Heart right ventricle (tissue), 16 donors: Measurements from ENCODE around the gene RNASE2. TPM values are rescaled to one million over a fixed set of nuclear protein-coding genes. Genes with fewer than 3 reads are reported as not detected.
"Not testable (repeated sequence)": the region's sequence is repeated elsewhere in the genome, so short reads cannot be mapped to it uniquely, and the experiment has no call there.

ENCODE experiments used
- ATAC-seq, 8 donors: fragments of 200-7000 bp; cut with Tn5 transposase; one replicate each; pipeline ENCODE4 v1.9.1; 2020; ENCODE audit warnings: mild to moderate bottlenecking in 8 of 8, moderate library complexity in 8 of 8, moderate number of reproducible peaks in 1 of 8
- DNase-seq, 2 donors: peaks; one replicate each; pipeline ENCODE4 v3.0.0-alpha.2; 2020
- H3K27ac ChIP-seq, 10 donors: fragments of 200-600 bp; sonication (generic) in 2 of 10; one replicate each; pipeline versions ENCODE4 v1.5.0 to v1.8.0; 2020 to 2022; ENCODE audit warnings: mild to moderate bottlenecking in 3 of 10
- H3K27me3 ChIP-seq, 7 donors: fragments of 200-600 bp; one replicate each; pipeline ENCODE4 v1.8.0; 2021 to 2022; ENCODE audit warnings: mild to moderate bottlenecking in 2 of 7
- H3K36me3 ChIP-seq, 9 donors: fragments of 200-600 bp; sonication (generic) in 1 of 9; one replicate each; pipeline versions ENCODE4 v1.5.0 to v1.8.0; 2020 to 2022; ENCODE audit warnings: mild to moderate bottlenecking in 2 of 9
- H3K4me1 ChIP-seq, 9 donors: fragments of 200-600 bp; sonication (generic) in 1 of 9; one replicate each; pipeline versions ENCODE4 v1.5.0 to v1.8.0; 2020 to 2022; ENCODE audit warnings: mild to moderate bottlenecking in 4 of 9
- H3K4me3 ChIP-seq, 10 donors: fragments of 200-600 bp; sonication (generic) in 2 of 10; one replicate each; pipeline versions ENCODE4 v1.5.0 to v1.8.0; 2020 to 2022; ENCODE audit warnings: mild to moderate bottlenecking in 7 of 10, moderate library complexity in 2 of 10
- H3K9me3 ChIP-seq, 11 donors: fragments of 200-600 bp in 10 of 11; sonication (generic) in 2 of 11; one replicate each; pipeline versions ENCODE4 v1.5.0 to v1.8.0; 2013 to 2022; ENCODE audit warnings: mild to moderate bottlenecking in 2 of 11, control low read depth in 1 of 11, moderate library complexity in 1 of 11
- WGBS, 2 donors: extraction: QIAGEN DNeasy Blood & Tissue Kit; methylation state at CpG; one replicate each; pipeline ENCODE4 v1.1.7; 2013; ENCODE audit warnings: inconsistent platforms in 1 of 2; 5-methylcytosine and 5-hydroxymethylcytosine counted together
- intact Hi-C, 10 donors: fragments of 100-400 bp; cut with DNase I; formaldehyde crosslinking; loops; one replicate each; pipeline versions ENCODE4 v1.11.1 to v1.14.2; 2022
- long read RNA-seq, 3 donors: library from polyadenylated mRNA; unstranded; transcript quantifications; one replicate each; pipeline ENCODE4 v2.0.0, GENCODE V29; 2020 to 2021
- polyA plus RNA-seq, 2 donors: library from polyadenylated mRNA; stranded (reverse); fragments of 200-250 nt; gene quantifications; one replicate each; pipeline ENCODE4 v1.2.3, GENCODE V29; 2013
- total RNA-seq, 10 donors: library from RNA; stranded (reverse); fragmentation: NEBNext Ultra II Directional in 3 of 10; extraction: Animal tissue kit (Norgen Biotek cat#: 25700) in 3 of 10; gene quantifications; one replicate each; pipeline versions ENCODE4 v1.2.1 to v1.2.4, GENCODE V29; 2021 to 2023
- TF ChIP-seq, protein P1 (sequence below), 9 donors: fragments of 200-600 bp; sonication (generic) in 2 of 9; IDR thresholded peaks; one replicate each; pipeline versions ENCODE4 v1.5.0 to v1.8.0; 2021 to 2022; ENCODE audit warnings: antibody characterized with exemption in 9 of 9, mild to moderate bottlenecking in 5 of 9, moderate library complexity in 1 of 9
- donor health status: Arrhythmogenic right ventricular cardiomyopathy.
- donor health status: ischemic (EF 13 %, LVEDD 7.1; RV severe dilation, severe dysfunction).
- donor health status: healthy with polysubstance abuse.
- donor health status: DM: no; HTN: yes; CAD: no.
- donor health status: DM: no; HTN: no; CAD: no.
- donor health status: ischemic (EF 25% LVEDD 6.9; RV normal size, moderate dysfunction).
- donor health status: ischemic (EF 25% LVEDD 5.7; RV mildly dilated, moderate dysfunction).
- donor health status: healthy.
- donor health status: DM: yes; HTN: yes; CAD: no.
- donor health status: Ischemic cardiomyopathy.
- donor health status: ischemic (EF 35%, LVEDD 5.7; RV mildly dilated, moderate dysfunction).
- donor health status: nonischemic (EF 11% LVEDD 7.7; RV severe dilation, severe dysfunction).
- donor health status: DM: yes; HTN: yes; CAD: no.
- donor health status: PGD.
- donor health status: ischemic (EF 29% LVEDD 5.4; RV normal size, mild dysfunction).
- donor health status: nonischemic (EF 23%, LVEDD 6.1; RV moderate dilation, normal function).

RNASE2 gene
- total RNA-seq = 1 to 10 TPM in 4 of 10 donors, not detected in 6; 1.2 to 7.8 (median 4.4) TPM
- 1 to 10 TPM; 2.9 to 4.4 TPM for polyA plus RNA-seq
- long read RNA-seq, donor 1, partial matches to known transcripts = 0 of 1 reads
- long read RNA-seq, donor 1, other reads (novel, unspliced or antisense) = 0 of 1 reads
- long read RNA-seq, donor 2 = 0 reads
- long read RNA-seq, donor 3 = 0 reads

DNA sequence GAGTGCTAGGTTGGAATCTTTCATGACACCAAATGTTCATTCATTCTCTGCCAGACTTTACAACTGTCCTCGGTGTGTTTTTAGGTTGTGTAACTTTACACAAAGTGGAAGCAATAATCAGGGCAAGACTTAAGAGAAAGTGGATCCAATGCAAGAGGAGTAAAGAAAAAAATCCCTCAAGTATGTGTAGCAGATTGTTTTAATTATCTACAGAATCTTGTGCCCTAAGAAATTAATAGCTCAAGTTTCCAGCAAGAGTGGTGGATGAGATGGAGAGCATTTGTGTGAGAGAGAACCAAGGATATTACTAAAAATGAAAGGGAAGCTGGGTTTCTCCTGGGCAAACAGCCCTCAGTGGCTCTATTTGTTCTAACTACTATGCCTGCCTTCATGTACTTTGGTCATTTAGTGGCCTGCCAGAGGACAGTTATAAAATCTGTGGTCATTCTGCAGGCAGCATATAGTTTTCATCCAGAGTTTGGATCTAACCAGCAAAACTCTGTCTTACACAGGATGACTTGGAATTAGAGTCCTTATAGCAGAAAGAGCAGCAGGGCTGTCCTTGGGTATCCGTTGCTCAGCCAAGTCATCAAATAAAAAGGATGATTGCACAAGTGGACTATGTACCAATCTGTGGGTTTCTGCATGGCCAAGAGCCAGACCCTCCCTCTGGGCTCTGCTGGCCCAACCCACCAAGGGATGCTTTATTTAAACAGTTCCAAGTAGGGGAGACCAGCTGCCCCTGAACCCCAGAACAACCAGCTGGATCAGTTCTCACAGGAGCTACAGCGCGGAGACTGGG lies at the start of gene RNASE2:
Gene RNASE2 (plus strand): TSS at position 752 of the 802 bp plus-strand sequence. CDS start 285 bp downstream, outside the sequence.
- 76 to 81% methylated on average over 4 of the region's 4 CpGs for WGBS, 2 donors
- intact Hi-C loops, H3K36me3 ChIP-seq, H3K9me3 ChIP-seq: not testable (repeated sequence)
- Histone ChIP-seq H3K27me3 (peaks cover 0 to 14% (median 10%) of the 10 kb centered on the region in 7 donors), H3K4me3 (peak within 1 kb of the TSS in 1 of 10 donors; percentile 23), H3K4me1 (peaks cover 0 to 11% (median 0%) of the 10 kb centered on the region in 9 donors), H3K27ac (peak within 1 kb of the TSS in 1 of 10 donors; percentile 16)
- ATAC-seq (peak in 2 of 8 donors; percentile 17 to 55), DNase-seq (peak in 1 of 2 donors; percentile 18)

- Histone ChIP-seq H3K4me1 (peaks cover 0 to 5% (median 0%) of the 10 kb centered on the region in 9 donors), H3K27ac (no peak overlapping the region), H3K27me3 (peaks cover 0 to 3% (median 0%) of the 10 kb centered on the region in 7 donors), H3K9me3 (no peaks in the 10 kb centered on the region), H3K4me3 (no peak overlapping the region), H3K36me3 (no peaks in the 10 kb centered on the region)
- intact Hi-C loops = no loop called here
- DNase-seq = no peak
- TF ChIP-seq, protein P1, sequence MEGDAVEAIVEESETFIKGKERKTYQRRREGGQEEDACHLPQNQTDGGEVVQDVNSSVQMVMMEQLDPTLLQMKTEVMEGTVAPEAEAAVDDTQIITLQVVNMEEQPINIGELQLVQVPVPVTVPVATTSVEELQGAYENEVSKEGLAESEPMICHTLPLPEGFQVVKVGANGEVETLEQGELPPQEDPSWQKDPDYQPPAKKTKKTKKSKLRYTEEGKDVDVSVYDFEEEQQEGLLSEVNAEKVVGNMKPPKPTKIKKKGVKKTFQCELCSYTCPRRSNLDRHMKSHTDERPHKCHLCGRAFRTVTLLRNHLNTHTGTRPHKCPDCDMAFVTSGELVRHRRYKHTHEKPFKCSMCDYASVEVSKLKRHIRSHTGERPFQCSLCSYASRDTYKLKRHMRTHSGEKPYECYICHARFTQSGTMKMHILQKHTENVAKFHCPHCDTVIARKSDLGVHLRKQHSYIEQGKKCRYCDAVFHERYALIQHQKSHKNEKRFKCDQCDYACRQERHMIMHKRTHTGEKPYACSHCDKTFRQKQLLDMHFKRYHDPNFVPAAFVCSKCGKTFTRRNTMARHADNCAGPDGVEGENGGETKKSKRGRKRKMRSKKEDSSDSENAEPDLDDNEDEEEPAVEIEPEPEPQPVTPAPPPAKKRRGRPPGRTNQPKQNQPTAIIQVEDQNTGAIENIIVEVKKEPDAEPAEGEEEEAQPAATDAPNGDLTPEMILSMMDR (IDR thresholded peaks at IDR 0.05) = no peak
- WGBS, 2 donors = 88 to 94% methylated on average over 2 of the region's 2 CpGs
- ATAC-seq = no peak
Observed at GRCh38 chr14:20905676-20906075, 49.6 kb upstream of the RNASE2 start.

DNA sequence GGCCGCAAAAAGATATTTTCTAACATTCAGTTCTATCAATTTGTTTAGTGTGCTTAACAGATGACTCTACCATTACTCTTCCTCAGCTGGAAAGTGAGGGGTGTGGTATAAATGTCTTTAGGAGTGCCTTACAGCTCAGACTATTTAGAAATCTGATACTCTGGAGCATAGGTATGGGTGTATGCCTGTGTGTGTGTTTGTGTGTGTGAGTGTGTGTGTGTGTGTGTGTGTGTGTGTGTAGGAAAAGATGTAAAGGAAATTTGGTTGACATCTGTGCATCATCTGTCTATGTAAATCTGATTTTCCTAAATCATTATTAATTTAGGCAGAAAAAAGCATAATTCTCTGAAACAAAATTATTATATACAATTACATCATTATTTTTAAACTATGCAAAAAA lies 48.1 kb upstream of the RNASE2 start:
- TF ChIP-seq, protein P1 (IDR thresholded peaks at IDR 0.05) = no peak
- intact Hi-C loops = no loop called here
- DNase-seq (no peak), ATAC-seq (no peak)
- H3K27ac ChIP-seq = no peak overlapping the region
- H3K9me3 ChIP-seq = no peaks in the 10 kb centered on the region
- H3K27me3 ChIP-seq = no peaks in the 10 kb centered on the region
- no peak overlapping the region for H3K4me3 ChIP-seq
- WGBS, 2 donors = 92 to 94% methylated on average over 1 of the region's 1 CpG
- H3K4me1 ChIP-seq = peaks cover 0 to 5% (median 0%) of the 10 kb centered on the region in 9 donors
- H3K36me3 ChIP-seq = no peaks in the 10 kb centered on the region

- H3K9me3 ChIP-seq, intact Hi-C loops, H3K4me1 ChIP-seq, H3K4me3 ChIP-seq, DNase-seq, H3K36me3 ChIP-seq, ATAC-seq, H3K27ac ChIP-seq, H3K27me3 ChIP-seq: not testable (repeated sequence)
- WGBS, 2 donors = 81 to 82% methylated on average over 13 to 14 of the region's 14 CpGs
Observed at GRCh38 chr14:20910822-20911221, 44.5 kb upstream of the RNASE2 start.

GRCh38 chr14:20919038-20919756 lies 36.1 kb upstream of the RNASE2 start:
- intact Hi-C loops, H3K9me3 ChIP-seq, H3K4me1 ChIP-seq, DNase-seq, H3K36me3 ChIP-seq, H3K27ac ChIP-seq, H3K4me3 ChIP-seq: not testable (repeated sequence)
- 74 to 79% methylated on average over 10 to 11 of the region's 11 CpGs for WGBS, 2 donors
- peak in 3 of 8 donors; percentile 30 to 63 (median 44) for ATAC-seq
- peaks cover 0 to 17% (median 5%) of the 10 kb centered on the region in 7 donors for H3K27me3 ChIP-seq

DNA sequence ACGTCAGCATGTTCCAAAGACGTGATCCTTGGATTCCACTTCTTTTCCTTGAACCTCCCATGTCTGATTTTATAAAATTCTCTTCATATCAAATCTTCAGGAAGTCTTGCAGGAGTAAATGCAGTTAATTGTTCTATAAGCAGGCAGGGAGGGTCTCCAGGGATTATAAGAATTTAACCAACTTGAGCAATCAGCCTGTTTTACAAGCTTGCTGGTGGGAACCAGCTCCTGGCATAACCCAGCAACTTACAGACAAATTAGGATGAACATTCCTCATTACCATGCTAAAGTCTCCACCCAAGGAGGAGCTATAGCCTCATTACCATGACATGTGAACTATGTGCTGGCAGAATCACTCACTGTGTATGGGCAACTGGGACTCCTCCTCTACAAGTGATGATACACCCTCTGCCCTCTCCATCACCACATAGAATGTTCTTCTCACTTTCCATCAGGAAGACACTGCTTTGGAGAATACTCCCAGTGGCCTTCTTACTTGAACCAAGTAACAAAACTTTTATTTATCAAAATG lies 31.5 kb upstream of the RNASE2 start:
- 24 to 30% methylated on average over 2 of the region's 2 CpGs for WGBS, 2 donors
- H3K27ac ChIP-seq, intact Hi-C loops, H3K9me3 ChIP-seq, H3K36me3 ChIP-seq, H3K4me3 ChIP-seq, DNase-seq, H3K4me1 ChIP-seq, ATAC-seq: not testable (repeated sequence)
- peaks cover 0 to 17% (median 5%) of the 10 kb centered on the region in 7 donors for H3K27me3 ChIP-seq
